ENCODE results near the gene SGIP1. TPM values are rescaled to one million over a fixed set of nuclear protein-coding genes. Genes with fewer than 3 reads are reported as not detected.

The SGIP1 gene
- total RNA-seq, 2 experiments from 2014 or later = not detected

DNA sequence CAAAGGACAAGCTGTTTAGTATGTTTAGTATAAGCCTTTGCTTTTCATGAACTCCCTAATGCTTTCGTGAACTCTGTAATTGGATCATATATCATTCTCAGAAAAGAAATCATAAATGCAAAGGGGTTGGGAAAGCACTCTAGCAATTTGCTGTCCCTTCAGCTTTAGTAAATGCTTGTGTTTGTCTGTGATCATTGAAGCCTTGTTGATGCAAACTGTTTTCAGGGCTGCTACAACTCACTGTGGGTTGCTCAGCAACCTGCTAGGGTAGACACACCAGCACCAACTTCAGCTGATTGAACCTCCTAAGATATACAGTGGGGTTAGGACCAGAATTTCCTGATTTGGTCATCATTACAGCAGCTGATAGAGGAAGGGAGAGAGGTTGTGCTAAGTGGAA is 95.0 kb downstream of the SGIP1 start:
- Mint-ChIP-seq H3K9me3 (no peaks in the 10 kb centered on the region), H3K4me3 (no peak overlapping the region), H3K36me3 (no peaks in the 10 kb centered on the region), H3K4me1 (peaks cover 10% of the 10 kb centered on the region), H3K27ac (no peak overlapping the region), H3K27me3 (peaks cover 4% of the 10 kb centered on the region)
- DNase-seq = no peak

DNA sequence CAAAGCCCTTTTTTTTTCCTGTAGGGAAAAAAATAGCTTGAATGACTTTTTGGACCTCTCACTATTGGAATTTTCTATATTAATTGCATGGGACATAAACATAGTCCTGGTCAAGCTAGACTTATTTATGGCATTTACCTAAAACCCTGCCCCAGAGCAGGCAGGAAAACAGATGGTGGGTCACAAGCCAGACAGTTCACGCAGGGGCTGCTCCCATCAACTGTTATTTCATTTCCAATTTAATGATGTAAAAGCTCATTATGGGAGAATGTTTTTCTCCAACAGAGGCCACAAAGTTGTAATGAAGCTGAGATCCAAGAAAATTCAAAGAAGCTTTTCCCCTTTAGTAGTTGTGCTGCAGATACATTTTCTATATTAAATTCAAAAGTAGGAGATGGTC is 99.2 kb downstream of the SGIP1 start:
- DNase-seq = no peak
- Mint-ChIP-seq H3K9me3 (no peaks in the 10 kb centered on the region), H3K4me1 (no peaks in the 10 kb centered on the region), H3K27ac (no peak overlapping the region), H3K36me3 (no peaks in the 10 kb centered on the region), H3K4me3 (no peak overlapping the region), H3K27me3 (peaks cover 4% of the 10 kb centered on the region)

DNA sequence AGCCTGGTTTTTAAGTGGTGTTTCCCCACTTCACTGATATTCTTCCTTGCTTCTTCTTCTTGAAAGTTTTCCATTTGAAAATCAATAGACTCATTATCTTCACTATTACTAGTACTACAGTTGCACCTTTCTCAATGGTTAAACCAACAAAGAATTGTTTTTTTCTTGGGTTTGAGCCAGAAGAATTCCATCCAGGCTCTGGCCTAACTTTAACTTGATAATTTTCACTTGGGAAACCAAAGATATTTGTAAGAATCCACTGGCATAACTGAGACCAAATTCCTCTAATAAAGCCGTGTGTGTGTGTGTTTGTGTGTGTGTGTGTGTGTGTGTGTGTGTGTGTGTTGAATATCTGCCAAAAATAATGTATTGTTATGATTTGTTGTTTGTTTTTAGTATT is 103.2 kb downstream of the SGIP1 start:
- Mint-ChIP-seq H3K36me3 (no peaks in the 10 kb centered on the region), H3K27me3 (peaks cover 3% of the 10 kb centered on the region), H3K4me3 (no peak overlapping the region), H3K27ac (no peak overlapping the region), H3K4me1 (peaks cover 2% of the 10 kb centered on the region), H3K9me3 (no peaks in the 10 kb centered on the region)
- DNase-seq = no peak

DNA sequence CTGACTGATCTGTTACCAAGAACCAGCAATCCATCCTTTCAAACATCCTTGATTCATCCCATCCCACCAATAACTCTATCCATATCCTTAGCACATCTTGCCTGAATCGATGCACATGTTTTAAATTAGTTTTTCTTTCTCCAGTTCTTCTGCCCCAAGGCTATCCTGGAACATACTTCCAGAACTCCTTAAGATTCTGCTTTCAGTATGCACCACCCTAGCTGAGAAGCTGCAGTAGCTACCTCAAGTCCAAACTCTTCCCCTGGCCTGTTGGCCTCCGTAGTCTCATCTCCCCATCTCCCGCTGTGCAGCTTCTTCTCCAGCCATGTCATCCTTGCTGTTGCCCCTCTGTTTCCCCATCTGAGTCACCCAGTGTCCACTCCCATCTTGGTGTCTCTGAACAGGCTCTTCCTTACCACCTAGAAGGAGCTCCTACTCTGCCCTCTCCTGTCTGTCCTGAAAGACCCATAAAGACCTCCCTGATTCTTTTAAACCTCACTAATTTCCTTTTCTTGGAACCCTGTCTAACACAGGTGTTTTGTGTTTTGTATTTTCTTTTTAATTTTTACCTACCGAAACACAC is 108.0 kb downstream of the SGIP1 start:
- Mint-ChIP-seq H3K27me3 (peaks cover 3% of the 10 kb centered on the region), H3K9me3 (no peaks in the 10 kb centered on the region), H3K4me1 (peaks cover 2% of the 10 kb centered on the region), H3K36me3 (no peaks in the 10 kb centered on the region), H3K4me3 (no peak overlapping the region), H3K27ac (no peak overlapping the region)
- no peak for DNase-seq

DNA sequence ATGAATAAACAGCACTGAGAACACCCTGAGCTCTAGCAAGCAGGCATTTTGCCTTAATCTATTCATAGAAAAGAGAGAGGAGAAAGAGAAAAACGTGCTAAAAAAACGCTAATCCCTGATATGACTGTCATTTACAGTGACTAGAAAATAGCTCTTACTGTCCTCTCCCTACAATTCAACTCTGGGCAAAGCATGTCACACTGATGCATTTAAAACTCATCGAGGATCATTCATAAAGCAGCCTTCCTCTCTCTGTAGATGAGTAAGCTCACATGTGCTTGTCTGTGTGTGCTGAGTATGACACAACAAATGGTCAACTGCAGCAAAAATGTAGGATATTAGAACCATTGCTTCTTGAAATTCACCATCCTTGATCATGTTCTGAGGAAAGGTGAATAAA is 109.0 kb downstream of the SGIP1 start:
- no peak for DNase-seq
- H3K4me1 Mint-ChIP-seq = peaks cover 2% of the 10 kb centered on the region
- H3K36me3 Mint-ChIP-seq = no peaks in the 10 kb centered on the region
- no peaks in the 10 kb centered on the region for H3K9me3 Mint-ChIP-seq
- peaks cover 3% of the 10 kb centered on the region for H3K27me3 Mint-ChIP-seq
- no peak overlapping the region for H3K27ac Mint-ChIP-seq
- H3K4me3 Mint-ChIP-seq = no peak overlapping the region

DNA sequence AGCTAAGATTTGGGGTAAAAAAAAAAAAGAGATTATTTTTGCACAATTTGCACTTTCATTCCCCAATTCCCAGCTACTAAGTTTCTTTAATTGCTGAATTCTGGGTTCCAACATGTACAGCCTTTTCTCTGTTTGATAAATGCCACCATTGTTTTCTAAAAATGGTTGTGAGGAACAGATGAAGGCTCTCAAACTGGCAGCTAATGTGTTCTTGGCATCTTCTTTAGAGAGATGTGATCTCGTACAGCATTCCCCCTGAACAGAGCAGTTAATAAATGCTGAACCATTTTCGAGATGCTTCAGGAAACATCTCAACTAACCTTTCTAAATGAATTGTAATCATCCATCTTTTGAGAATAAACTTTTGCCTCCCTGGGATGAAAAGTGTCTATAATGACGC is 110.4 kb downstream of the SGIP1 start:
- H3K4me3 Mint-ChIP-seq = no peak overlapping the region
- H3K27ac Mint-ChIP-seq = no peak overlapping the region
- no peaks in the 10 kb centered on the region for H3K36me3 Mint-ChIP-seq
- no peaks in the 10 kb centered on the region for H3K9me3 Mint-ChIP-seq
- DNase-seq = no peak
- H3K4me1 Mint-ChIP-seq = peaks cover 2% of the 10 kb centered on the region
- peaks cover 3% of the 10 kb centered on the region for H3K27me3 Mint-ChIP-seq

DNA sequence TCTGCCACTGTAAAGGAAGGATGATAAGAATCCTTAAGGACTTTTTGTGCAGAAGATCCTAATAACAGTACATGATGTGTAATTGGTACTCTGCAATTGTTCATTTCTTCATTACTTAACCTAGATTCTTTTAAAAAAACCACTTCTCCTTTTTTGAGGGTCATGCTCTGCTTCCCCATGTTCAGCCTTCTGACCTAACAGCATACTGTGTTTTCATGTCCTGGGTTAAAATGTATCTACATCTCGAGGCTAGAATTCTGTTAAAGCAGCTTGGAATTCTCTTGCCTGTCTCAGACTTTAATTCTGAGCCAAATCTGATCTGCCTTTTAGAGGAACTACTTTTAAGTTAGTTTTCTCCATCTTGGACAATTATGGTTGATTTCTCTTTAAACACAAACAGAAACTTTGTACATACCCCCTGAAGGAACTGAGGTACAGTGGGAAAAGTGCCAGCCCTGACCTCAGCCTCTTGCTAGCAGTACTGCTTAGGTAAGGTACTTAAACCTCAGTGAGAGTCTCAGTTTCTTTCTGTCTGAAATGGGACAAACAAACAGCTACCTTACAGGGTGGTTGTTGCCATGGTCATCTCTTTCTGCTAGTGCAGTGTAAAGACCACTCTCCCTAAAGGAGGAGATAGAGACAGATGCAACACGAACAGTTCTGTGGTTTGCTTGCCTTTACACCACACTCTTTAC is 115.1 kb downstream of the SGIP1 start:
- Mint-ChIP-seq H3K27ac (no peak overlapping the region), H3K4me1 (no peaks in the 10 kb centered on the region), H3K4me3 (no peak overlapping the region), H3K9me3 (no peaks in the 10 kb centered on the region), H3K36me3 (no peaks in the 10 kb centered on the region), H3K27me3 (peaks cover 5% of the 10 kb centered on the region)
- DNase-seq = no peak

DNA sequence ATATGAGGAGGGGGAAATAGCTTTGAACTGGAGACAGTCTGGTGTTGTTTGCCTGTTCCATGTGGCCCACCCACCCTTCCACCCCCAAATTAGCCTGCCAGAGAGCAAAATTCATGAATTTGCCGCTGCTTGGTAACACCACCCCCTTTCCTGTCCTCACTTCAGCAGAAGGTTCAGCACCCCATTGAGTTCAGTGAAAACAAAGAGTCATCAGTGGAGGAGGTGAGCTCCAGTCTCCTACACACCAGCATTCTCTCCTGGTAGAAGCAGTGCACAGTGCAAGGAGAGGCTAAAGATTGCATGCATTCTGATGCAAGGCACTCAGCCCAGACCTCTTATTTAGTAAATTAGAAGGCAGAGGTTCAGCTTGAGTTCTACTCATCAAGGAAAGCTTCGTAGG is 118.6 kb downstream of the SGIP1 start:
- Mint-ChIP-seq H3K27me3 (peaks cover 5% of the 10 kb centered on the region), H3K36me3 (no peaks in the 10 kb centered on the region), H3K27ac (no peak overlapping the region), H3K4me3 (no peak overlapping the region), H3K4me1 (no peaks in the 10 kb centered on the region), H3K9me3 (no peaks in the 10 kb centered on the region)
- no peak for DNase-seq

DNA sequence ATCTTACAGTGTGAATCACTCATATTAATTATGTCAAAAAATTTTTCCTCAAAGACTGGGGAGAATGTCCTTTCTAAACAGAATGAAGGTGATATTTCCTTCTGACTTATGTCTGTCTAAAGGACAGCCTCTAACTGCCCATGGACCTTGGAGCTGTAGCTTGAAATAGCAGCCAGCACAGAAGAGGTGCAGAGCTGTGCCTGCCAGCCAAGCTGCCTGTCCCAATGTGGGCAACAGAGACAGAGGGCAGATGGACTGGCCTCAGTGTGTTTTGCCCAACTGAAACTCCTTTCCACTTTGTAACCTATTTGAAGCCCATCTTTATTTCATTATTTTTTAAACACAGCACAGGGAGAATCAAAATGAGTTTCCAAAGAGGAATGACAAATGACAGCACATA is 120.7 kb downstream of the SGIP1 start:
- H3K36me3 Mint-ChIP-seq = no peaks in the 10 kb centered on the region
- H3K9me3 Mint-ChIP-seq = no peaks in the 10 kb centered on the region
- H3K4me3 Mint-ChIP-seq = no peak overlapping the region
- no peak overlapping the region for H3K27ac Mint-ChIP-seq
- no peak for DNase-seq
- H3K4me1 Mint-ChIP-seq = no peaks in the 10 kb centered on the region
- peaks cover 5% of the 10 kb centered on the region for H3K27me3 Mint-ChIP-seq

DNA sequence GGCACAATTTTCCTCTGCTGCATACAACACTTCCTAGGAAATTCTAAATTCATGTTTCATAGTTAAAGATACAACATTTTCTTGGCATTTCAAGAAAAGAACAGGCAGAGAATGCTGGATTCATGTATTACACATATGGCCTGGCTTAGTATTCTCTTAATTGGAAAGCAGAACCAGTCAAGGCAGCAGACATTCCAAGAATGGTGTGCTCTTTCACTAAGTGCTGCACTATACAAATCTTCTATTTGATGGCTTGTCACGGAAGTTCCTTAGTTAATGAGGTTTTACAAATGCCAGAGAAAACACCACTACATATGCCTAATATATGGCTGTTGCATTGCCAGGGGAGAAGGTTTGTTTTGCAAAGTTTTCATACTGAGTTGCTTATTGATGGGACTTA is 137.5 kb downstream of the SGIP1 start:
- Mint-ChIP-seq H3K9me3 (no peaks in the 10 kb centered on the region), H3K4me3 (no peak overlapping the region), H3K36me3 (no peaks in the 10 kb centered on the region), H3K27me3 (no peaks in the 10 kb centered on the region), H3K27ac (no peak overlapping the region), H3K4me1 (no peaks in the 10 kb centered on the region)
- no peak for DNase-seq

DNA sequence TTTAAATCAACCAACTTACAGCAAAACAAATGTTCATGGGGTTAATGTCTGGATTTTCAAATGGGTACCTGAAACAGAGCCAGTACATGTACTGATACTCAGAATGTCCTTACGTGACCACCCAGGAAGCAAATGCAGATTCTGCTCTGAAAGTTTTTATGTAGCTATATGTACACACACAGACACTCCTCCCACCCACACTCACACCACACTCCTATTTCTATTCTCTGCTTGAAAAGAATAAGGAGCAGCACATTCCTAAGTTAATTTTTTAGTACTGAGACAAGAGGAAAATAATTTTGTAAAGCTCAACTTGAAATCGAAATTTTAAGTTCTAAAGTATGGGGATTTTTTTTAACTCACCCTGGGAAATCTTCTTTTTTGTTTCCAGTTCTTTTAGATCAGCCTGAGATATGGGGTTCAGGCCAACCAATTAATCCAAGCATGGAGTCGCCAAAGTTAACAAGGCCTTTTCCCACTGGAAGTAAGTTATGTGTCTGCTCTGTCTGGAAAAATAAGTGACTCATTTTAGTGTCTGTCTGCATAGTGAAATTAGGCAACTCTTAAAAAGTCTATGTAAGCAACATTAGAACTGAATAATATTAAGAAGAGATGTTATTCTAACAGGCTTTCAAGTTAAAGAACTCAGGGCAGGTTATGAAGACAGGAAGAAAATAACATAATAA is 142.8 kb downstream of the SGIP1 start:
- Mint-ChIP-seq H3K4me1 (no peaks in the 10 kb centered on the region), H3K27ac (no peak overlapping the region), H3K4me3 (no peak overlapping the region), H3K27me3 (peaks cover 3% of the 10 kb centered on the region), H3K36me3 (no peaks in the 10 kb centered on the region), H3K9me3 (no peaks in the 10 kb centered on the region)
- DNase-seq = no peak

DNA sequence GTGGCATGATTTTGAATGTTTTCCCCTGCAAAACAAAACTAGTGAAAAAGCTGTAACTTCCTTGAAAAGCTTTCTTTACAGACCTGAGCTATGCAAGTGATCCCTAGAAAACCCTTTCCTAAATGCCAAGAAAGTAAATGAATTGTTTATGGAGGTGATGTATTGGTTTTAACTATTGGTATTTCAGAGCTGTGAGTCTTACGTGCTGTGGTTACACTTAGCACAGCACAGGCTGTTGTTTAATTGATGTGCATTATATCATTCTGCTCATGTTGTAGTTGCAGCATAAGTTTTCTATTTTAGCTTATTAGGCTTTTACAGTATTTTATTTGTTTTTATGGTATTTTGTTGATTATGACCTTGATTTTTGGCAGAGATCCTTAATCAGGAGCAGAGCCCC is 144.2 kb downstream of the SGIP1 start:
- Mint-ChIP-seq H3K4me3 (no peak overlapping the region), H3K27me3 (peaks cover 3% of the 10 kb centered on the region), H3K27ac (no peak overlapping the region), H3K4me1 (no peaks in the 10 kb centered on the region), H3K9me3 (no peaks in the 10 kb centered on the region), H3K36me3 (no peaks in the 10 kb centered on the region)
- no peak for DNase-seq

DNA sequence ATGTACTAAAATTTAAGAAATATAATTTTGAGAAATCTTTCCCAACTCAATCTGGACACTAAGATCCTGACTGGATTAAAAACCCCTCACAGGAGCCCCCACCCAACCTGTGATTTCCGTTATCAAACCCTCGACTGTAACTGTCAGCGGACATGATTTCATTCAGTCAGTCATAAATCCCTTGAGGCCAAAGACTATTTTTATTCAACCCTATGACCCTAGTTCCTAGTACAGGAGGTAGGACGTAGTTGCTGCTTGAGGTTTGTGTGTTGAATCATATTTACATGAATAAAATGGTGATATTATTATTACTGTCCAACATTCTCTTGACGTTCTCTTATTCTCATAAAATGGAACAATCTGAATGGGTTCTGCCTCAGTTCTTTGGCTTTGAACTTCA is 145.2 kb downstream of the SGIP1 start:
- DNase-seq = no peak
- H3K27me3 Mint-ChIP-seq = peaks cover 3% of the 10 kb centered on the region
- H3K4me1 Mint-ChIP-seq = peaks cover 1% of the 10 kb centered on the region
- no peak overlapping the region for H3K27ac Mint-ChIP-seq
- no peaks in the 10 kb centered on the region for H3K36me3 Mint-ChIP-seq
- H3K9me3 Mint-ChIP-seq = no peaks in the 10 kb centered on the region
- no peak overlapping the region for H3K4me3 Mint-ChIP-seq

DNA sequence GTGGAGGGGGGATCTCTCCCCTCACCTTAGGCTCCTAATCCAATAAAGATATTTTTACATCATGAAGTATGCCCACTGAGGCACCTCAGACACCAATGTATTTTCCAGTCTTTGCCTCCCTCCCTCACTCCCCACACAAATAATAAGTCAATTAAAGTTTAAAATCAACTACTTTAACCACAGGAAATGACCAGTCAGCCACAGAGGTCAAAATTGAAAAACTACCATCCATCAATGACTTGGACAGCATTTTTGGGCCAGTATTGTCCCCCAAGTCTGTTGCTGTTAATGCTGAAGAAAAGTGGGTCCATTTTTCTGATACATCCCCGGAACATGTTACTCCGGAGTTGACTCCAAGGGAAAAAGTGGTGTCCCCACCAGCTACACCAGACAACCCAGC is 147.7 kb downstream of the SGIP1 start:
- Mint-ChIP-seq H3K9me3 (no peaks in the 10 kb centered on the region), H3K4me1 (peaks cover 1% of the 10 kb centered on the region)
- DNase-seq = no peak

DNA sequence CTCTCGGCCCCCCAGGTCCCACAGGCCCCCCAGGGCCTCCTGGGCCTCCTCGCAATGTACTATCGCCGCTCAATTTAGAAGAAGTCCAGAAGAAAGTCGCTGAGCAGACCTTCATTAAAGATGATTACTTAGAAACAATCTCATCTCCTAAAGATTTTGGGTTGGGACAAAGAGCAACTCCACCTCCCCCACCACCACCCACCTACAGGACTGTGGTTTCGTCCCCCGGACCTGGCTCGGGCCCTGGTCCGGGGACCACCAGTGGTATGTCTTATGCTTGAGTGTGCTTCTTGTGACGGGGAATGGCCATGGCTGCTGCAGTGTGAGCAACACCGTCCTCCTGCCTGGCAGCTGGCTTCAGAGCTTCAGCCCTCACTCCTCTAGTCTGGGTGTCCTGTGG is 148.2 kb downstream of the SGIP1 start:
- H3K4me3 Mint-ChIP-seq = no peak overlapping the region
- no peak overlapping the region for H3K27ac Mint-ChIP-seq
- DNase-seq = no peak
- no peaks in the 10 kb centered on the region for H3K36me3 Mint-ChIP-seq
- H3K9me3 Mint-ChIP-seq = no peaks in the 10 kb centered on the region
- peaks cover 3% of the 10 kb centered on the region for H3K27me3 Mint-ChIP-seq
- peaks cover 1% of the 10 kb centered on the region for H3K4me1 Mint-ChIP-seq

More for the DNA sequence above, 147.7 kb downstream of the SGIP1 start:
- no peaks in the 10 kb centered on the region for H3K36me3 Mint-ChIP-seq
- H3K4me3 Mint-ChIP-seq = no peak overlapping the region
- peaks cover 3% of the 10 kb centered on the region for H3K27me3 Mint-ChIP-seq
- no peak overlapping the region for H3K27ac Mint-ChIP-seq

DNA sequence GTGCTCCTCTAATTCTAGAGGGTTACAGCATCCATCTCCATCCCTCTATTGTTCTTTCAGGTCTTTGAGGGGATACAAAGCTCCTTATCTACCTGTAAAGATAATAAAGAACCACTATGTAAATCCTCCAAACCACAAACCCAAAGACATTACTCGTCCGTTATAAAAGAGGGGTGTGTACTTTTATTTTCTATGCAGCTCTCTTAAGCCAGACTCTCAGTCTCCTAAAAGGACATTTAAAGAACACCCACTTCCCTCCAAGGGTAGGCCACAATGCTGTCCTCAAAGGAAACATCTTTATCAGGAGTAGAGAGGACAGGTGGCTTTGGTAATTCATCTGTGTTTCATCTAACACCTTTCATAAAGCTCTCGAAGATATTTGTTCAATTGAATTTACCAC is 150.4 kb downstream of the SGIP1 start:
- H3K4me1 Mint-ChIP-seq = peaks cover 1% of the 10 kb centered on the region
- no peaks in the 10 kb centered on the region for H3K9me3 Mint-ChIP-seq
- H3K27me3 Mint-ChIP-seq = peaks cover 3% of the 10 kb centered on the region
- H3K4me3 Mint-ChIP-seq = no peak overlapping the region
- no peak for DNase-seq
- H3K36me3 Mint-ChIP-seq = no peaks in the 10 kb centered on the region
- H3K27ac Mint-ChIP-seq = no peak overlapping the region

Data from activated naive CD8-positive, alpha-beta T cell treated with anti-CD3 and anti-CD28 coated beads for 36 hours (primary cell).